Neural progenitor cell (in vitro differentiated cells): ENCODE data around the gene AGTRAP. TPM values are rescaled to one million over a fixed set of nuclear protein-coding genes. Genes with fewer than 3 reads are reported as not detected.

ENCODE experiments used
- DNase-seq: peaks from one replicate; pipeline ENCODE4 v3.0.0-alpha.2; 2016; ENCODE audit warnings: low spot score
- H2AFZ ChIP-seq: fragments of 200-600 bp; sonication (generic); replicated peaks from 2 replicates; pipeline ENCODE4 v1.6.1; 2016; ENCODE audit warnings: antibody characterized with exemption
- H3F3A ChIP-seq: fragments of 200-600 bp; sonication (generic); 2 replicates; pipeline ENCODE4 v1.6.1; 2016; ENCODE audit warnings: antibody characterized with exemption, low read depth
- H3K27ac ChIP-seq: fragments of 200-600 bp; sonication (generic); 2 replicates; pipeline ENCODE4 v1.5.1; 2016; ENCODE audit warnings: mild to moderate bottlenecking
- H3K27me3 ChIP-seq: fragments of 200-600 bp; sonication (generic); 2 replicates; pipeline ENCODE4 v1.6.1; 2016; ENCODE audit warnings: mild to moderate bottlenecking, moderate library complexity
- H3K36me3 ChIP-seq: fragments of 200-600 bp; sonication (generic); 2 replicates; pipeline ENCODE4 v1.5.1; 2016
- H3K4me1 ChIP-seq: fragments of 200-600 bp; sonication (generic); 2 replicates; pipeline ENCODE4 v1.6.1; 2016; ENCODE audit warnings: mixed run types
- H3K4me2 ChIP-seq: fragments of 200-600 bp; sonication (generic); 2 replicates; pipeline ENCODE4 v1.6.1; 2016
- H3K4me3 ChIP-seq: fragments of 200-600 bp; sonication (generic); 2 replicates; pipeline ENCODE4 v1.5.1; 2016
- H3K79me2 ChIP-seq: fragments of 200-600 bp; sonication (generic); 2 replicates; pipeline ENCODE4 v1.6.1; 2016; ENCODE audit warnings: low read depth
- H3K9ac ChIP-seq: fragments of 200-600 bp; sonication (generic); 2 replicates; pipeline ENCODE4 v1.6.1; 2016
- H3K9me3 ChIP-seq: fragments of 200-600 bp; sonication (generic); 2 replicates; pipeline ENCODE4 v1.5.1; 2016; ENCODE audit warnings: low read depth
- H4K20me1 ChIP-seq: fragments of 200-600 bp; sonication (generic); 2 replicates; pipeline ENCODE4 v1.6.1; 2016; ENCODE audit warnings: low read depth
- H3K27ac Mint-ChIP-seq: 3 replicates; pipeline ENCODE4 v1.8.0; 2021; ENCODE audit warnings: mixed read lengths
- H3K27me3 Mint-ChIP-seq: 2 replicates; pipeline ENCODE4 v1.8.0; 2022; ENCODE audit warnings: low read depth, mild to moderate bottlenecking, inconsistent platforms, moderate library complexity, mixed read lengths; ENCODE audit not compliant: insufficient read depth
- H3K36me3 Mint-ChIP-seq: 3 replicates; pipeline ENCODE4 v1.8.0; 2021; ENCODE audit warnings: mixed read lengths
- H3K4me1 Mint-ChIP-seq: 3 replicates; pipeline ENCODE4 v1.8.0; 2021; ENCODE audit warnings: mixed read lengths
- H3K4me3 Mint-ChIP-seq: 3 replicates; pipeline ENCODE4 v1.8.0; 2021; ENCODE audit warnings: mild to moderate bottlenecking, moderate library complexity, mixed read lengths
- H3K9me3 Mint-ChIP-seq: 3 replicates; pipeline ENCODE4 v1.8.0; 2020; ENCODE audit warnings: mixed read lengths
- CTCF ChIP-seq: fragments of 200-600 bp; sonication (generic); IDR thresholded peaks from 2 replicates; pipeline ENCODE4 v1.5.1; 2017; ENCODE audit warnings: antibody characterized with exemption, mild to moderate bottlenecking
- EZH2 ChIP-seq: fragments of 200-600 bp; sonication (generic); IDR thresholded peaks from 2 replicates; pipeline ENCODE4 v1.6.1; 2017; ENCODE audit warnings: antibody characterized with exemption, mild to moderate bottlenecking, moderate library complexity
- EZH2phosphoT487 ChIP-seq: fragments of 200-600 bp; sonication (generic); IDR thresholded peaks from 2 replicates; pipeline ENCODE4 v1.6.1; 2017; ENCODE audit warnings: antibody characterized with exemption
- total RNA-seq: library from RNA; depleted of rRNA; stranded (reverse); fragments of >200 nt; gene quantifications from 2 replicates; pipeline ENCODE4 v1.2.3, GENCODE V29; 2015; ENCODE audit warnings: low replicate concordance

AGTRAP gene
- total RNA-seq, 1 donor from 2014 or later = 12.4 TPM

- TF ChIP-seq EZH2 (no peak), CTCF (no peak), EZH2phosphoT487 (no peak)
- no peaks in the 10 kb centered on the region for H3K9me3 Mint-ChIP-seq
- no peak overlapping the region for H2AFZ ChIP-seq
Observed at GRCh38 chr1:11738096-11738495, 2.2 kb downstream of the AGTRAP start.

GRCh38 chr1:11738783-11739182 lies 2.8 kb downstream of the AGTRAP start:
- H4K20me1 ChIP-seq = no peaks in the 10 kb centered on the region
- H3K27ac ChIP-seq = no peak overlapping the region
- Mint-ChIP-seq H3K4me3 (no peak overlapping the region), H3K9me3 (no peaks in the 10 kb centered on the region), H3K36me3 (no peaks in the 10 kb centered on the region), H3K27ac (no peak overlapping the region), H3K27me3 (no peaks in the 10 kb centered on the region), H3K4me1 (peaks cover 38% of the 10 kb centered on the region)
- H3K36me3 ChIP-seq = no peaks in the 10 kb centered on the region
- no peak overlapping the region for H3K4me2 ChIP-seq
- H3K79me2 ChIP-seq = peaks cover 4% of the 10 kb centered on the region
- no peak overlapping the region for H3K9ac ChIP-seq
- TF ChIP-seq EZH2phosphoT487 (no peak), CTCF (no peak)
- H3F3A ChIP-seq = peaks cover 15% of the 10 kb centered on the region
- H3K4me1 ChIP-seq = peaks cover 15% of the 10 kb centered on the region
- H3K4me3 ChIP-seq = no peak overlapping the region
- no peaks in the 10 kb centered on the region for H3K27me3 ChIP-seq
- H3K9me3 ChIP-seq = no peaks in the 10 kb centered on the region
- H2AFZ ChIP-seq = no peak overlapping the region
- no peak for DNase-seq

More at GRCh38 chr1:11738096-11738495, 2.2 kb downstream of the AGTRAP start:
- H3K4me1 Mint-ChIP-seq = peaks cover 39% of the 10 kb centered on the region
- peaks cover 15% of the 10 kb centered on the region for H3F3A ChIP-seq
- H3K9me3 ChIP-seq = no peaks in the 10 kb centered on the region
- H3K4me2 ChIP-seq = no peak overlapping the region
- H4K20me1 ChIP-seq = no peaks in the 10 kb centered on the region
- H3K27me3 Mint-ChIP-seq = no peaks in the 10 kb centered on the region
- H3K4me1 ChIP-seq = peaks cover 15% of the 10 kb centered on the region
- no peaks in the 10 kb centered on the region for H3K36me3 Mint-ChIP-seq
- no peak overlapping the region for H3K4me3 ChIP-seq
- H3K79me2 ChIP-seq = peaks cover 4% of the 10 kb centered on the region
- H3K4me3 Mint-ChIP-seq = peak overlapping the region; percentile 39
- H3K36me3 ChIP-seq = no peaks in the 10 kb centered on the region
- H3K27me3 ChIP-seq = no peaks in the 10 kb centered on the region
- peak overlapping the region; percentile 75 for H3K27ac Mint-ChIP-seq
- no peak overlapping the region for H3K9ac ChIP-seq
- H3K27ac ChIP-seq = no peak overlapping the region
- no peak for DNase-seq

DNA sequence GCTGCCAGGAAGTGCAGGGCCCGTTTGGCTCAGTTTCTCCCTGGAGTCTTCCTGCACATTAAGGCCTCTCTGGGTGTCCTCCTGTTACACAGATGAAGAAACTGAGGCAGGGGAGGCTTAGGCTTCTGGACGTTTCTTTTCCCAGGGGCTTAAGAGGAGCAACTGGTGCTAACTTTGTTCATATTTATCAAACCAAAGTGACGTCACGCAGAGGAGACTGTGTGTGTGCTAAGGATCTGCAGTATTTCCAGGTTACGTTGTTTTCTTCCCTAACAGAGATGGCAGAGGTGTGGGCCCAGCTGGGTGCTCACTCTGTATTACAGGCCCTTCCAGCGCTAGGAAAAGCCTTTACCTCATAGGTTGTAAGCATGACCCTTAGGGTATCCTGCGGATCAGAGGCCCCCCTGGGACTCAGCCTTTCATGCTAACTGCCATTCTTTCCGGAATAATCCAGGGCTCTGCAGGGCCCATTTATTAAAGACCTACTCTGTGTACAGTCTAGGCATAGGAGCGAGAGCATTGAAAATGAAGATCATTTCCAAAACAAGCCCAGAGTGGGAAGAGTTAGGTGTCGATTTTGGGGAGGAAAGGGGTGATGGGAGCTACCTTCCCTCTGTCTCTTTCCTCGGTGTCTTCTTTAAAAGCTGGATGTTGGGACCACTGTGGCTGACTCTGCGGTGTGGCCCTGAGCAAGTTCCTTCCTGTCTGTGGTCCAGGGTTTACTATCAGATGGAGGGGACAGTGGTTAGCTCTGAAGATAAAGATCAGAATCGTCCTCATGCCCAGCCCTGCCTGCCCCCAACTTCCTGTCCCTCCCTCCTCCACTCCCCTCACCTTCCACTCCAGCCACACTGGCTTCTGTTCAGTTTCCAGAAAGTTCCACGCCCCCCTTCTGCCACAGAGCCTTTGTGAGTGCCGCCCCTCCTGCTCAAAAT lies 4.6 kb downstream of the AGTRAP start:
- H3K79me2 ChIP-seq = peaks cover 4% of the 10 kb centered on the region
- Mint-ChIP-seq H3K36me3 (no peaks in the 10 kb centered on the region), H3K4me3 (no peak overlapping the region), H3K27ac (no peak overlapping the region), H3K27me3 (no peaks in the 10 kb centered on the region), H3K4me1 (peaks cover 28% of the 10 kb centered on the region), H3K9me3 (no peaks in the 10 kb centered on the region)
- TF ChIP-seq EZH2 (no peak), EZH2phosphoT487 (no peak), CTCF (no peak)
- H3K4me2 ChIP-seq = no peak overlapping the region
- H3K9ac ChIP-seq = peak overlapping the region; percentile 25
- H3K4me3 ChIP-seq = no peak overlapping the region
- peaks cover 11% of the 10 kb centered on the region for H3F3A ChIP-seq
- H4K20me1 ChIP-seq = no peaks in the 10 kb centered on the region
- no peak overlapping the region for H2AFZ ChIP-seq
- no peaks in the 10 kb centered on the region for H3K9me3 ChIP-seq
- H3K36me3 ChIP-seq = no peaks in the 10 kb centered on the region
- H3K4me1 ChIP-seq = peaks cover 15% of the 10 kb centered on the region
- no peak overlapping the region for H3K27ac ChIP-seq
- no peak for DNase-seq
- no peaks in the 10 kb centered on the region for H3K27me3 ChIP-seq
